Left forelimb (tissue), 1 donor: Measurements from ENCODE around the gene SSH2.
"Not testable (repeated sequence)": the region's sequence is repeated elsewhere in the genome, so short reads cannot be mapped to it uniquely, and the experiment has no call there.

Source experiments
- DNase-seq: peaks from one replicate; pipeline ENCODE4 v3.0.0-alpha.2; 2018; ENCODE audit warnings: low spot score

The SSH2 gene

DNA sequence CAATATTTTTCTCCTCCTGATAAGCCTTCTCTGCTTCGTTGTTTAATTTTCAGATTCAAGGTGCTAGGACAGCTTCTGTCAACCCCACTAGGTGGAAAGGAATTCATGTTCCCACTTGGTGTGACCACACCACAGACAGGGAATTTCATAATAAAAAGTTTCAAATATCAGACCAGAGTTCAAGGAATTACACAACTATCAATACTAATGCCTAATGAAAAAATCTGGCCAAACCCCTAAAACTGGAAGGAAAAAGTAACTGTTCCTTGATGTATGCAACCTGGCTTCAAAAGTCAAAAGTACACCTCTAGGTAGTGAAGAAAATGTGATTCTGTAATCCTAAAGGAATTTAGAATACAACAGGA is 219.5 kb downstream of the SSH2 start:
- DNase-seq, result no peak

DNA sequence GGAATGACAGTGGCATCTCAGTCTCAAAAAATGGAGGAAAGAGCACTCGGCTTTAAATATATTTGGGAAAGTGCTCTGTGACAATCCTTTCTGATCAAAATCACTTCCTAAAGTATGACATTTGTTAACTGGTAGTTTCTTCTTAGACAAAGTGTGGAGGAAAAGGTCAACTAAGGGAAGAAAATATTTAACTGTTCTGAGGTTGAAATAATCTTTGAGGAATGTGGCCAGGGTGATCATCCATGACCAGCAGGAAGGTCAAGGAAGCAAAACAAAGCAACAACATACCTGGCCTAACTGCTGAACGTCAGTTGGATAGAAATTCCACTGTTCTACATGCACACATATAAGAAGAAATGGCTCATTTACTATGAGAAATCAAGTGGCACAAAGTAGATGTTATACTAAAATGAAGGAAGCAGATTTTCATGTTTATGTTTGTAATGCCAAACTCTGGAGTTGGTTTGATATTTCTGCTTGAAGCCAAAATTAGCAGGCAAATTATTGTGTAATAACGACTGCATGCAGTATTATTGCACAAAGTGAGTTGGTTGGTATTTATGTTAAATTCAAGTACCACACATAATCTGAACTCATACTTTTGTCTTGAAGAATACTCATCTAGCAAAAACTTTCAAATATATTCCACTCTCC is 220.0 kb downstream of the SSH2 start:
- DNase-seq, result no peak

DNA sequence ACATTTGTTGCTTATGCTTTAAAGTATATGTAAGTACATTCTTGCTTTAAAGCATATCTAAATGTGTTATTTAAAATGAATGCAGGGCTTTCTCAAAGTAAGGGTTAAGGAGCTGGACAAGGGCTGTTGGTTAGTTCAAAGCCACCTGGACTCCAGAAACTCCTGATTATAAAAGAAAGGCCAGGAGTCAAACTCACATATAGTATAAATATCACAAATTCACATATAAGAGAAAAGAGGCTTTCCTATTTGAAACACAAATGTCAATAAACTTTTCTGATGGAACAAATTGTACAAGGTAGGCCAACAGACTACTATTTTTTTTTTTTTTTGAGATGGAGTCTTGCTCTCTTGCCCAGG is 222.8 kb downstream of the SSH2 start:
- no peak for DNase-seq

DNA sequence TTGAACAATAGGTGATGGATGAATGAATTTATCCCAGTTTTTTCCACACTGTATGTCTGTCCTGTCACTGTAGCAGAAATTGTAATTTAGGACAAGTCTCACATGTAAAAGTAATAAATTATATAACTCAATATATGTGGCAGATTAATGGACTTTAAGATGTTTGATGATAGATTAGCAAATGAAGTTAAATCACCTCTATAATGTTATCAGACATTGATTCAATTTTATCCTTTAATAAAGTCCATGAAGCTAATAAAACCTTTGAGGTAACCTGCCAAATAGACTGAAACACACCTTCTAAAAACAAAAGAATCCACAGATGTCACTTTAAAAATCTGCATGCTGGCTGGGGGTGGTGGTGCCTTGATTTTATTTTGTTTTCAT is 224.0 kb downstream of the SSH2 start:
- DNase-seq, result no peak

DNA sequence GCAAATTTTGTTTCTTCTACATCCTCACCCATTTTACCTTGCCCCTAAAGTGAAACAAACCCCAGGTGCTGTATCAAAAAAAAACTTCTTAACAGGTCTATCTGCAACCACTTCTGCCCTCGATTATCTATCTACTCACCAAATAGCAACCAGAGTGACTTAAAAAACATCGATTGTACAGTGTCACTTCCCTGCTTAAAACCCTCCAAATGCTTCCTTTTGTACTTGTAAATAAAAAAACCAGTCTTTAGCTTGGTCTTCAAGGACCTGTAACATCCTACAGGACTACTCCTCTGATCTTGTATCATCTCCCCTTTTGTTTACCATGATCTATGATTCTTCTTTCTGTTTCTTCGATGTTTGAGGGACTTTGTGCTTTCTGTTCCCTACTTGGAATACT is 224.6 kb downstream of the SSH2 start:
- no peak for DNase-seq

DNA sequence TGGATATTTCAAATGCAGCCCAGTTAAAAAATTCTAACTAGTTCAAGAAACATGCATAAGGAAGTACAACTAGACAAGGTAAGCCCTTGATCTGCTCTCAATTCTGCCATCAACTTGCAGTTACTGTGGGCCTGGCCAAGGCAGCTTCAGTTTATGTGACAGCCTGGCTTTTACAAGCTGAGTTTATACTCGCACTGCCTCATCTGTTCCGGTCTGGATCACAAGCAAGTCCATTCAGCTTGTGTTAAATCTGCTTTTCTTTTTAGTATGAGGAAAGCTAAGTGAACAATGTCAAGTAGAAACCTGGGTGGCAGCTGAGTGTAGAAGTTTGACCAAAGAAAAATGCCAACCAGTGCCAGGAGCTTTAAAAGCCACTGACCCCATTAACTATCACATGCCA is 230.7 kb downstream of the SSH2 start:
- no peak for DNase-seq

DNA sequence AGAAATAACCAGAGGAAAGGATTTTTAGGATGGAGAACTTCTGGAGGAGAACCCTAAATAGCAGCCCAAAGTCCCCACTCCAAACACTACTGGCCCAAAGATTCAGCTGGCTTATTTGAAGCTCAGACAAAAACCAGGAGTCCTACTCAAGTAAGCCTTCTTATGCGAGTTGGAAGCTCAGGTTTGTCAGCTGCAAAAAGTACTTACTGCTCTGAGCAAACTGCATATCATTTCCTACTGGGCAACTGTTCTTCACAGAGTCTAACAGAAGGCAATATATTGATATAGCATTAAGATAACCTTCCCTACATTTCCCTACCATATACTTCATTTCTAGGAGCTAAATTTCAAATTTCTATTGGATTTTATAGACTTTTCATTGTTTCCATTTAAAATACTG is 231.2 kb downstream of the SSH2 start:
- no peak for DNase-seq

DNA sequence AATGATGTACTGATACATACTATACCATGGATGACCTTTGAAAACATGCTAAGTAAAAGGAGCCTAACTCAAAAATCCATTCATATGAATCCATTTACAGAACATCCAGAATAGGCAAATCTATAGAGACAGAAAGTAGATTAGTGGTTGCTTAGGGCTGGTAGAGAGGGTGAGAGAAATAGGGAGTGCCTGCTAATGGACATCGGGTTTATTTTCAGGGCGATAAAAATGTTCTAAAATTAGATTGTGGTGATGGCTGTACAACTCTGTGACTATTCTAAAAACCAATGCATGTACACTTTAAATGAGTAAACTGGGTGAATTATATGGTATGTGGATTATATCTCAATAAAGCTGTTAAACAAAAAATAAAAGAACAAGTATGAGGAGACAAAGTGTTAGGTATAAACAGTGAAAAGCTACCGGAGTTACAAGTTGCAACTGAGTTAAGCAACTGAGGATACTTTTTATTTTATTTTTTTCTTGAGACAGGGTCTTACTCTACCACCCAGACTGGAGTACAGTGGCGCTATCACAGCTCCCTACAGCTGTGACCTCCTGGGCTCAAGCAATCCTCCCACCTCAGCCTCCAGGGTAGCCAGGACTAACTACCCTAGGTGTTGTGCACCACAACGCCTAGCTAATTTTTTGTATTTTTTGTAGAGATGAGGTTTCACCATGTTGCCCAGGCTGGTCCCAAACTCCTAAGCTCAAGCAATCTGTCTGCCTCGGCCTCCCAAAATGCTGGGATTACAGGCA is 231.8 kb downstream of the SSH2 start:
- no peak for DNase-seq

DNA sequence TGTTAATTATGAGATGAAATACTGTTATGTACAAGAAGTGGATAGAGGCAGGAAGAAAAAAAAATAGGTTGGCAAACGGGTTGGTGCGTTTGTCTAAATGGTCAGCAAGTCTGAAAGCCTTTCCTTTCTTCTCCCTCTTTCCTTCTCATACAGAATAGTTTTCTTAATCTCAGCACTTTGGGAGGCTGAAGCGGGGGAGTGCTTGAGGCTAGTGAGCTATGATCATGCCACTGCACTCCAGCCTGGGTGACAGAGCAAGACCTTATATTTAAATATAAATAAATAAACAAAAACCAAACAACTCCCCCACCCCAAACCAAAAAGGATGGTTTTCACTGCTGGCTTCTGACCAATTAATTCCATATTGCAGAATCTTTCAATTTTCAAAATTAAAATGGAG is 232.7 kb downstream of the SSH2 start:
- DNase-seq, result no peak

DNA sequence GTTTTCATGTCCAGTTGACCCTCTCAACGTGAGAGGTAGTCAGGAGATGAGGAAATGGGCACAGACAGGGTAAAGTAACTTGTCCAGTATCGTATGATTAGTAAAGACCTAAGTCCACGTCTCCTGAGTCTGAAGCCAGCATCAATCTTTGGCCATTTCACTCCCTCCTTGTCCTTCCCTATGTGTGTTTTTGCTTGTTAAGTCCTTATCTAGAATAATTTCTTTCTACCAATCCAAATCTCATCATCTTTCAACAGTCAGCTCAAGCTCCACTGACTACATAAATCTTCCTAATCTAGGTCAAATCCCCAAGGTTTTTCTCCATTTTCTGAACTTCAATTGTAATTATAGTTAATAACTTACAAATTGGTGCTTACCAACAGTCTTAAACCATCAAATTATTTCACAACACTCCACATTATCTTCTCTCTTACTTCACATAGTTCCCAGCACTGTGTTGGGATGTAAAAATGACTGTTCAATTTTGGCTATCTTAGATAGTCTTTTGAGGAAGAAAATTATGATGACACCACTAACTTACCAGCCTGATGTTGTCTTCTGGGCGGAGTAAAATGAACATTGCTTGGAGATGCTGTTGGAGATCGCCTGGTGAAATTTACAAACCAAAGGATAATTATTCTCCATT is 235.0 kb downstream of the SSH2 start:
- DNase-seq, result no peak

DNA sequence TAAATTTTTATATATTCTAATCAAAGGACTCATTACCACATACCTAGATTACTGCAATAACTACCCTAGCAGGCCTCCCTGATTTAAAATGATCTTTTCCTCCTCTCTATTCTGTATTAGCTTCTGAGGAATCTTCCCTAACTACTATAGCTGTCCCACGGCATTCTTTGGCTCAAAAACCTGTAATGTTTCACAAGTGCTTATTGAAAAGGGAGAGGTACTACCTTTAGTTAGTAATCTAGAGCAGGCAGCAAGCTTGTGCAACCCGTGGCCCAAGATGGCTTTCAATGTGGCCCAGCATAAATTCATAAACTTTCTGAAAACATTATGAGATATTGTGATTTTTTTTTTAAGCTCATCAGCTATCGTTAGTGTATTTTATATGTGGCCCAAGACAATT is 236.3 kb downstream of the SSH2 start:
- DNase-seq, result no peak

DNA sequence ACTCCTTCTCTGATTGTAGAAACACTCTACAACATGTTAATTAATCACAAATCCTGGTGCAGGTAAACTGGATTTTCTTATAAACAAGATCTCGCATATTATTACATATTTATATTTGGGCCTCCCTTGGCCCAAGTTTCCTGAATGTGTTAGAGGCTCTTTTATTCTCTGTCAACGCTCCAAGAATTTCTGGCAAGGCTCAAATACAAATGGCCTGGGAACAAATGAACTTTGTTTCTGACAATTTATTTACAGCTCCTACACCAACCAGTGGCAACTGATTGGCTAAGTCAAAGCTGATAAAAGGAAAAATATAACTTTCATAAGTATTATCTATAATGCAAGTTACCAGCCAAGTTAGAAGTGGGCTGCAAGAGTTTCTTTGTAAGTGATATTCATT is 242.4 kb downstream of the SSH2 start:
- DNase-seq, result no peak

DNA sequence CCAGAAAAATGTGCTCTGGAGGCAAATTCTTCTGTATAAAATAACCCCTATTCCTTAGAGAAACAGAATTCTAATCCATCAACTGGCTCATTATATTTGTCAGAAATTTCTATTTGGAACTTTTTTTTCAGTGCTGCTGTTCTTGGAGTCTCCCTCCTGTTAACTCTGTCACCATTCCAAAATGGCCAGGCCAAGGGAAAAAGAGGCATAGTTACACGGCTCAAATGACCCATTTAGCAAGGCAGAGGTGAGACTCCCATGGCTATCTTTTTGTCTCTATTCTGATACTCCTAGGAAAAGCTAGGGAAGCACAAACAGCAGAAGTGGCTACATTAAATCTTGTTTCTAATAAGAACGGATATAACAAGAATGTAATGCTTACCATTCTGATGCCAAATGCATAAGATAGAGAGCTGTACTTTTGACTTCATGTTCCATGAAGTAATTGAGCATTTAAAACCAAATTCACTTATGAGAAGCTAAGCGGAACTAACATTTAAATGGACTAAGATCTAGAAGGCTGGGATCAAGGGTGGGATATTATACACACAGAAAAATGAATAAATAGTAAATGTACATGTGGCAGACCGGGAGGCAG is 242.9 kb downstream of the SSH2 start:
- DNase-seq, result no peak

DNA sequence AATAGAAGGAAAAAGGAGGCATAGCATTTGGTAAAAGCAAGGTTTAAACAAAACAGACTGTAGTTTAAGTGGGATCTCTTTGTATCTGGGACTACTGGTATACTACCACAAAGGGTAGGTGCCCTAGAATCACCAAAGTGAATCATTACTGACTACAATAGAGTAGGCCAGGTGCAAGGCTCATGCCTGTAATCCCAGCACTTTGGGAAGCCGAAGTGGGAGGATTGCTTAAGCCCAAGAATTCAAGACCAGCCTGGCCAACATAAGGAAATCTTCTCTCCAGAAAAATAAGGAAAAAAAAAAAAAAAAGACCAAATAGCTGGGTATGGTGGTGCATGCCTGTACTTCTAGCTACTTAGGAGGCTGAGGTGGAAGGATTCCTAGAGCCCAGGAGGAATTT is 246.5 kb downstream of the SSH2 start:
- DNase-seq, result no peak

DNA sequence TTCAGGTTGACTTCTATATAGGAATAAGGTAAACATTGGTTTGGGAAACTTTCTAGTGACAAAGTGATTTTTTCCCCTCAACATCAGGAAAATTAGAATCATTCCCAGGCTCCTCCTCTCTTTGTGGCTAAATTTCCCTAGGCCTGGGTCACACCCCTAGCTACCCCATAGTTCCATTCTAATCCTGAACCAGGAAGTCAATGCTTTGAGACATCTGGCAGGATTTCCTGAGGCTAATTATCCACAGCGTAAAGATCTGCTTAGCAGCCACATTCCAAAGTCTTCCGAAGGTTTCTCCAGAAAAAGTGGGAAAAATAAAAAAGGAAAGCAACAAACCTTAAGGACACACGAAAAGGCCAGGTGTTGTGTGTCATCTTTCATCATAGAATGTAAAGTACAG is 247.0 kb downstream of the SSH2 start:
- no peak for DNase-seq

DNA sequence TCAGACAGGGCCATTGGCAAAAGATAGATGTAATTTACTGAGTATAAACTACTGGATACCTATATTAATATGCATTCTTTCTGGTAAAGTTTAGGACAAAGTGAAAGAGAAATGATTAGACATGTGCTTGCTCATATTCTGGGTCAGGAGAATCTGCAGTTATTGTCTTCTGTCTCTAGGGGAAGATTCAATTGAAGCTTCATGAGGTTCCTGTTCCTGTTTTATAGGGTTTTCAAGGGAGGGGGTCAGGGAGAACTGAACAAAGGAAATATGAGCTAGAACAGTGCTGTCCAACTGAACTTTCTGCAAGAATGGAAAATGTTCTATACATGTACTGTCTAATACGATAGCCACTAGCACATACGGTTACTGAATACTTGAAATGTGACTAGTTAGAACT is 248.0 kb downstream of the SSH2 start:
- DNase-seq, result no peak

DNA sequence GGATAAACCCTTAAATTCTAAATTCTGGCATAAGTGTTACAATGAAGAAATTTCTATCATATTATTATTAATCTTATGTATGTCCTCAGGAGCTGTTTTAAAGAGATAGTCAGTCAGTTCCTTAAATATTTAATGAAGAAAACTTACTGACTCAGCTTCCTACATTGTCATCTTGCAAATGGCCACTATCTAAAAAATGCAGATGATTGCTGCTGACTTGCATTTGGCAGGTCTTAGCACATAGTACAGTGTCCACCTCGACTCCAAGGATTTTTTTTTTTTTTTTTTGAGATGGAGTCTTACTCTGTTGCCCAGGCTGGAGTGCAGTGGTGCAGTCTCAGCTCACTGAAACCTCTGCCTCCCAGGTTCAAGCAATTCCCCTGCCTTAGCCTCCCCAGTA is 252.2 kb downstream of the SSH2 start:
- DNase-seq, result no peak

DNA sequence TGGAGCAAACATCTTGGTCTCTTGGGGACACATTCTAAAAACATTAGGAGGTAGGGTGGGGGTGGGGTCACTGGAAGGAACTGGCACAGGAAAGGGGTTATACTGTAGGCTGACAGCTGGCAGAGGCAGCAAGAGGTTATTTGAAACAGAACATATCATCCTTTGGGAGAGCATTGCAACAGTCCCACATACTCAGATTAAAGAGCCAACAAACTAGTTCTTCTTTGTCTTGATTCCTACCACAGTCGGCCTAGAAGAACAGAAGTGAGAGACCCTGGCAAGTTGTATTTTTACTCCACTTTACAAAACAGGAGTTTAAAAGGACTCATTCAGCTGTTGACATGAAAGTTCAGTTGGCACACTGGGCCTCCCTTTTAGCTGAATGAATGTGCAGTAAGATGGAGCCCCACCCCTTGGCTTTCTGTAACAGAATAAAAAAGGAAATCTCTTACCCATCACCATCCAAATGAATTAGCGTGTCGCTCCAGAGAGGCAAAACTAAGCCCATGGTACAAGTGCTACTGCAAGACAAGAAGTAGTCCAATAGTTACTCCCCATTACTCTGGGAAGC is 252.7 kb downstream of the SSH2 start:
- DNase-seq, result no peak

DNA sequence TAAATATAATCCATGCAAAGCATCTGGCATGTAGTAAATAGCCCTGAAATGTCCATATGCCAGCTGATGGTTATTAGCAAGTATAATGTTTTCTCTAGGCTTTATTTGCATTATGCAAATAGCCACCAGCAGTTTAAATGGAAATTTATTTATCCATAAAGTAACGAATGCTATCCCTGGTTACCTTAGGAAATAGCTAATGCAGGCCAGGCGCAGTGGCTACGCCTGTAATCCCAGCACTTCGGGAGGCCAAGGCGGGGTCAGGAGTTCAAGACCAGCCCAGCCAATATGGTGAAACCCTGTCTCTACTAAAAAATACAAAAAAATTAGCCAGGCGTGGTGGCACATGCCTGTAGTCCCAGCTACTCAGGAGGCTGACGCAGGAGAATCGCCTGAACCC is 254.1 kb downstream of the SSH2 start:
- not testable (repeated sequence) for DNase-seq

DNA sequence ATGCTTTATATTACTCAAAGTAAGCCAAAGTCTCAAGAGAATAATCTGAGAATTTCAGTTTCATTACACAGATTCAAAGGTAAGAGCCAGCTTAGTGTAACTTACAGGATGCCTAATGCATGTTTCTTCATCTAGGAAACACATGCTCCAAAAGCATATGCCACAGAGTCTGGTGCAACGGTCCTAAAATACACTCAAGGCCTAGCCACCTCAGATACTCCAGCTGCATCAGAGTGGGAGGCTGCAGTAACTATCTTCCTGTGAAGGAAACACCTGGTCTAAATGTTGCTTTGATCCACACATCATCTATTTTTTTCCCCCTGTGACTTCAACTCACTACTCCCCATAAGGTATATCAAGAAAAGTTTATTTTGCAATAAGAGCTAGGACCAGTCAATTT is 255.7 kb downstream of the SSH2 start:
- no peak for DNase-seq

DNA sequence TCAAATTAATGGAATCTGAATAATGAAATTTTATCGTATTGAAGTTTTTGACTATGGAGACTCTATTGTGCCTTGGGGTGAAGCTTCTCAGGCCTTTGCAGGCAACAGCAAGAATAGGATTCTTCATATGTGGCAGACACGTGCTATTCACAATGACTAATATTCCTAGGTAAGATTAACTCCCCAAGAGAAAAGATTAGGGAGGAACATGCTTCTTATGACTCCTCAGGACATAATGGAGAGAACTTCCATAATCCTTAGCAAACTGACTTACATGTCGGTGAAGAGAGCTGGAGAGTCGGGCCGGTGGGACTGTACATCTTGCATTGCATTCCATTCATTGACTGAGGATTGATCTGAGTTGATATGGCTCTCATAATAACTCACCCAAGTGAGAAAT is 258.4 kb downstream of the SSH2 start:
- no peak for DNase-seq

DNA sequence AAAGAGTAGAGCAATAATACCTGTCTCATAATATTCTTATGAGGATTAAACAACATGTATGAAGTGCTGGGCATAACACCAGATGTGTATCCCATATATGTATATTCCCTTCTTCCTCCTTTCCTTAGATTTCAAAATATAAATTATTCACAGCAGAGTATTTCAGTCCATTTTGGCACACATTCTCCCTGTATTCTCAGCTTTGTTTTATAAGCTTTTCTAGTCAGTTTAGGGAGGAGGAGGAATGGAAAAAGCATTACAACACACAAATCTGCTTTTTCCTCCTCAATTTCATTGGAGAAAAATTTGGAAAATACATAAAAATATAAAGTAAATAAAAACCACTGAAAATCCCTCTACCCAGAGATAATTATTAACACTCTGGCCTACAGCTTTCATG is 260.8 kb downstream of the SSH2 start:
- DNase-seq, result no peak

DNA sequence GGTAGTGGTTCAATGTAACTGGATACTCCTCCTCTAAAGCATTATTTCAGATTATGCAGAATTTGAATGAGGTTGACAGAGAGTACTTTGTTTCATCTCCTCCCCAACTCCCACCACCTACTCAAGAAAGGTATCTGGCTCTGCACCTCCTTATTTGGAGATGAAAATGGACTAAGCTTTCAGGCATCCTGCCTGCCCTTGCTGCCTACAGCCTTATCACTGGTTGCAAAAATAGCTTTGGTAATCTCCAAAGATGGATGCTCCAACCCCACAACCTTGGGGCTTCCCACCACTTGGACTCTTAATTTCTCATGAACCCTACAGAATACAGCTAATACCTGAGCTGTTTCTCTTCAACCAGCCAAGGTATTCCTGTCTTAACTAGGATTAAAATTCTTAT is 262.1 kb downstream of the SSH2 start:
- DNase-seq, result no peak
